Esophagus squamous epithelium (tissue), 5 donors: ENCODE data around the gene NDUFS3. TPM values are rescaled to one million over a fixed set of nuclear protein-coding genes. Genes with fewer than 3 reads are reported as not detected.
"Not testable (repeated sequence)": the region's sequence is repeated elsewhere in the genome, so short reads cannot be mapped to it uniquely, and the experiment has no call there.

Experiments
- DNase-seq: peaks from one replicate; lab custom pipeline; 2025; lab: John Stamatoyannopoulos, UW
- H3K27ac ChIP-seq, 4 donors: fragments of 200-600 bp; sonication (generic); one replicate each; pipeline ENCODE4 v1.5.1; 2016 to 2019; ENCODE audit warnings: mild to moderate bottlenecking in 1 of 4
- H3K27me3 ChIP-seq, 4 donors: fragments of 200-600 bp; sonication (generic); 1 replicate in 3 of 4; 2 replicates in 1 of 4; pipeline versions ENCODE4 v1.5.1 to v1.6.0; 2017 to 2021; ENCODE audit warnings: antibody characterized with exemption in 1 of 4
- H3K36me3 ChIP-seq, 3 donors: fragments of 200-600 bp; sonication (generic); one replicate each; pipeline ENCODE4 v1.5.1; 2016 to 2019
- H3K4me1 ChIP-seq, 3 donors: fragments of 200-600 bp; sonication (generic); one replicate each; pipeline ENCODE4 v1.5.1; 2017 to 2019
- H3K4me3 ChIP-seq, 4 donors: fragments of 200-600 bp; sonication (generic); 1 replicate in 3 of 4; 2 replicates in 1 of 4; pipeline ENCODE4 v1.5.1; 2016 to 2019; ENCODE audit warnings: mild to moderate bottlenecking in 2 of 4, moderate library complexity in 1 of 4
- H3K9me3 ChIP-seq, 3 donors: fragments of 200-600 bp; sonication (generic); one replicate each; pipeline ENCODE4 v1.5.1; 2016 to 2019
- POLR2A ChIP-seq, 4 donors: fragments of 450-650 bp; IDR thresholded peaks; one replicate each; pipeline ENCODE4 v1.6.1; 2017; ENCODE audit warnings: antibody characterized with exemption in 4 of 4, mild to moderate bottlenecking in 4 of 4, moderate library complexity in 3 of 4
- WGBS, 2 donors: methylation state at CpG; one replicate each; pipeline ENCODE4 v1.1.5; 2018; 5-methylcytosine and 5-hydroxymethylcytosine counted together
- intact Hi-C: fragments of 100-400 bp; cut with DNase I; formaldehyde crosslinking; loops from one replicate; pipeline ENCODE4 v1.15.0; 2022
- total RNA-seq, 4 donors: library from RNA; depleted of rRNA; stranded (reverse); fragments of >200 nt; gene quantifications; one replicate each; pipeline ENCODE4 v1.1.0, GENCODE V29; 2016
- TF ChIP-seq, protein P1 (sequence below), 6 experiments: fragments of 450-650 bp in 4 of 6; fragments of 200-600 bp in 2 of 6; sonication (generic) in 2 of 6; IDR thresholded peaks; one replicate each; pipeline ENCODE4 v1.5.1; 2016 to 2019; ENCODE audit warnings: antibody characterized with exemption in 6 of 6, mild to moderate bottlenecking in 4 of 6, moderate library complexity in 4 of 6
- donor health status: DM: yes; HTN: yes; CAD: no.

The NDUFS3 gene
- total RNA-seq, 4 donors from 2014 or later: 65.5 to 89.9 (median 83.6) TPM

DNA sequence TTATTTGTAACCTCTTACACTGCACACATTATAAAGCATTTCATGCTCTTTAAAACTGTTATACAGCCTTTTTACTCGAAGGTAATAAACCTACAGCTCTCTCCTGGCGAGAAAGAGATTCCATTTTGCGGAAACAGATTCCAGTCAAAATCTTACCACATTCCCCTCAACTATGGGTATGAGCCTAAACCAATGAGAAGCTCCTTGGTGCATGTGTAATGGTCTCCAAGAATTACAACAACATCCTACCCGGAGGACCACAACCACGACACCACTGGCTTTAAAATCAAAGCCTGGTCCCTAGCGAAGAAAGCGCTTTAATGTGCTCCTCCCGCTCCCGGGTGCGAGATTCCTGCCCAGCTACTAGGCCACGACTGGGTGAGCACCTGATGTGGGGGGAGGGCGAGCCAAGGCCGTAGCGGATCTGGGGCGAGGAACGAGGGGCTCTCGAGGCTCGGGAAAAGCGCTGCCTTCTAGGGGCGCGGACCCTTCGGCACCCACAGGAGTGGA lies 26.8 kb upstream of the NDUFS3 start:
- no peak for DNase-seq
- 1 to 3% methylated on average over 5 to 7 of the region's 22 CpGs for WGBS, 2 donors
- no peaks in the 10 kb centered on the region for H3K9me3 ChIP-seq
- no peaks in the 10 kb centered on the region for H3K27me3 ChIP-seq
- TF ChIP-seq, protein P1, sequence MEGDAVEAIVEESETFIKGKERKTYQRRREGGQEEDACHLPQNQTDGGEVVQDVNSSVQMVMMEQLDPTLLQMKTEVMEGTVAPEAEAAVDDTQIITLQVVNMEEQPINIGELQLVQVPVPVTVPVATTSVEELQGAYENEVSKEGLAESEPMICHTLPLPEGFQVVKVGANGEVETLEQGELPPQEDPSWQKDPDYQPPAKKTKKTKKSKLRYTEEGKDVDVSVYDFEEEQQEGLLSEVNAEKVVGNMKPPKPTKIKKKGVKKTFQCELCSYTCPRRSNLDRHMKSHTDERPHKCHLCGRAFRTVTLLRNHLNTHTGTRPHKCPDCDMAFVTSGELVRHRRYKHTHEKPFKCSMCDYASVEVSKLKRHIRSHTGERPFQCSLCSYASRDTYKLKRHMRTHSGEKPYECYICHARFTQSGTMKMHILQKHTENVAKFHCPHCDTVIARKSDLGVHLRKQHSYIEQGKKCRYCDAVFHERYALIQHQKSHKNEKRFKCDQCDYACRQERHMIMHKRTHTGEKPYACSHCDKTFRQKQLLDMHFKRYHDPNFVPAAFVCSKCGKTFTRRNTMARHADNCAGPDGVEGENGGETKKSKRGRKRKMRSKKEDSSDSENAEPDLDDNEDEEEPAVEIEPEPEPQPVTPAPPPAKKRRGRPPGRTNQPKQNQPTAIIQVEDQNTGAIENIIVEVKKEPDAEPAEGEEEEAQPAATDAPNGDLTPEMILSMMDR (IDR thresholded peaks at IDR 0.05): no peak
- TF ChIP-seq POLR2A (IDR thresholded peaks at IDR 0.05): no peak
- peak overlapping the region; percentile 94 to 96 (median 96) for H3K27ac ChIP-seq
- peaks cover 0 to 6% (median 0%) of the 10 kb centered on the region in 3 donors for H3K36me3 ChIP-seq
- intact Hi-C loops: no loop called here
- H3K4me3 ChIP-seq: peak overlapping the region; percentile 93 to 96 (median 94)
- peaks cover 27 to 56% (median 39%) of the 10 kb centered on the region in 3 donors for H3K4me1 ChIP-seq

DNA sequence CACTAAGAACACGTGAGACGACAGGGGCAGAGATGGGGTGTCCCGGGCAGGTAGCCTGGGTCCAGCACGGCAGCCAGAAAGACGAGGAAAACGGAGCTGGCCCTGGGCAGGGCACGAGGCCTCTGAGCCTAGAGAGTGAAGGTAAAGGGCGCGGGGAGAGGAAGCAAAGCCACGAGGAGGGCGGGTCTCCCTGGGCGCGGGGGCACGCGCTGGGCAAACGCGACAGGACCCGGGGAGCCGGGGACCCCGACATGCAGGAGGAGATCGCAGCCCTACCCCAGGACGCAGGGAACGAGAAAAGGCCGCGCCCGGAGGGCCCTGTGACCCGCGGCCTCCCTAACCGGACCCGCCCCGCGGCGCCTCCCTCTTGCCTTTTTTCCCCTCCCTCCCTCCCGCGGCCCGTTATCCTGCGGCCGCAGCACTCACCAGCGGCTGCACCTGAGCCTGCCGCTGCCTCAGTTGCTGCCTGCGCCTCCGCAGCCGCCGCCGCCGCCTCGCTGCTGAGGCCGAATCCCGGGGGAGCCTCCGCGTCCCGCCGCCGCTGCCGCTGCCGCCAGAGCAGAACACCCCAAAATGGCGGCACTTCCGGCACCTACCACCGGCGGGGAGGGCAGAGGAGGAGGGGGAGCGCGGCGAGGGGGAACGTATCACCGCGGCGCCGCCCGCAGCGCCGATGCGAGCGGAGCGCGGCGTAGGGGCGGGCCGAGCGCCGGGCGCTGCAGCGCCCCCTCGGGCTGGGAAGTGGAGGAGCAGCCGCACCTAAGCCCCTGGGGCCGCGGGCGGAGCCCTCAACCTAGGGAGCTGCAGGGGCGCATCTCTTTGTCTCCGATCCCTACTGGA lies 26.1 kb upstream of the NDUFS3 start, which contains the start of gene CELF1:
CELF1 (minus strand) TSS at position 567 of the 840 bp plus-strand sequence. CDS start 53,609 bp downstream, outside the sequence.
- peak within 1 kb of the TSS; percentile 94 to 96 (median 96) for H3K27ac ChIP-seq
- DNase-seq: peak; percentile 54
- H3K4me3 ChIP-seq: peak within 1 kb of the TSS; percentile 93 to 96 (median 94)
- intact Hi-C loops: no loop called here
- H3K9me3 ChIP-seq: no peaks in the 10 kb centered on the region
- peaks cover 0 to 6% (median 0%) of the 10 kb centered on the region in 3 donors for H3K36me3 ChIP-seq
- peaks cover 24 to 50% (median 32%) of the 10 kb centered on the region in 3 donors for H3K4me1 ChIP-seq
- TF ChIP-seq, protein P1 (IDR thresholded peaks at IDR 0.05): peak; percentile 81 to 99 (median 93)
- peak in 3 of 4 donors; percentile 38 to 74 (median 44) for TF ChIP-seq POLR2A (IDR thresholded peaks at IDR 0.05)
- 1% methylated on average over 15 to 25 of the region's 89 CpGs for WGBS, 2 donors
- H3K27me3 ChIP-seq: no peaks in the 10 kb centered on the region

DNA sequence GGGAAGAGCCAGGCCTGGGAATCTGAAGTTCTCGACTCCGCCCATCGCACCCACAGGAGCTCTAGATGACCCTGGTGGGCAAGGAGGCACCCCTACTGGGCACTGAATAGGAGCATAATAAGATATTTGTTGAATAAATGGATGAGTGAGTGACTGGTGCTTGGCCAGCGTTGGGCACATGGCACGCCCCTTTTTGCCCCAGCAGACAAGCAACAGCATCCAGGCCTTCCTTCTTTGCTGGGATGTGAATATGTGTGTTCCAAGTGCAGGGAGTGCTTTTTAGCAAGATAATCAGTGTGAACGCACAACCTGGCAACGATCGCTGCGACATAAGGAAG lies 25.5 kb upstream of the NDUFS3 start:
- TF ChIP-seq, protein P1 (IDR thresholded peaks at IDR 0.05): no peak
- TF ChIP-seq POLR2A (IDR thresholded peaks at IDR 0.05): no peak
- intact Hi-C loops: no loop called here
- H3K27me3 ChIP-seq: no peaks in the 10 kb centered on the region
- peak overlapping the region; percentile 93 to 96 (median 94) for H3K4me3 ChIP-seq
- H3K4me1 ChIP-seq: peaks cover 21 to 44% (median 26%) of the 10 kb centered on the region in 3 donors
- no peak for DNase-seq
- H3K27ac ChIP-seq: peak overlapping the region; percentile 94 to 96 (median 96)
- WGBS, 2 donors: 16 to 26% methylated on average over 6 to 7 of the region's 9 CpGs
- no peaks in the 10 kb centered on the region for H3K9me3 ChIP-seq
- H3K36me3 ChIP-seq: peaks cover 0 to 6% (median 0%) of the 10 kb centered on the region in 3 donors

DNA sequence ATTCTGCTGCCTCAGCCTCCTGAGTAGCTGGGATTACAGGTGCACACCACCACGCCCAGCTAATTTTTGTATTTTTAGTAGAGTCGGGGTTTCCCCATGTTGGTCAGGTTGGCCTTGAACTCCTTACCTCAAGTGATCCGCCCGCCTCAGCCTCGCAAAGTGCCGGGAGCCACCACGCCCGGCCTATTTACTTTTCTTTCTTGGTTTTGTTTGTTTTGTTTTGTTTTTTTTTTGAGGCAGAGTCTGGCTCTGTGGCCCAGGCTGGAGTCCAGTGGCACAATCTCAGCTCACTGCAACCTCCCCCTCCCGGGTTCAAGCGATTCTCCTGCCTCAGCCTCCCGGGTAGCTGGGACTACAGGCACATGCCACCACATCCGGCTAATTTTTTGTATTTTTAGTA lies 21.9 kb upstream of the NDUFS3 start:
- H3K4me3 ChIP-seq, H3K27ac ChIP-seq, H3K27me3 ChIP-seq, H3K4me1 ChIP-seq, DNase-seq, intact Hi-C loops, H3K9me3 ChIP-seq, H3K36me3 ChIP-seq: not testable (repeated sequence)
- 76 to 85% methylated on average over 9 to 12 of the region's 12 CpGs for WGBS, 2 donors

DNA sequence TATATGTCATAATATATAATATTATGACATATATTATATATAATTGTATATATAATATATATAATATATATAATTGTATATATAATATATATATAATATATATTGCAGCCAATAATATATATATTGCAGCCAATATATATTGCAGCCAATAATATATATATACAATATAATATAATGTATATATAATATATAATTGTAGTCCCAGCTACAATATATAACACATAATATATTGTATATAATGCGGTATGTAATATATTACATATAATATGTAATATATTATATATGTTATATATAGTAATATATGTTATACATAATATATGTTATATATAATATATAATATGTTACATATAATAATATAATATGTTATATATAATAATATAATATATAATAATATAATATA lies 20.2 kb upstream of the NDUFS3 start:
- 100% methylated on average over 1 of the region's 1 CpG; no CpG with 5 or more reads in 1 of the 2 donors for WGBS, 2 donors

More for the DNA sequence above, 20.2 kb upstream of the NDUFS3 start:
- Histone ChIP-seq H3K36me3 (no peaks in the 10 kb centered on the region), H3K27ac (no peak overlapping the region), H3K4me3 (no peak overlapping the region), H3K9me3 (no peaks in the 10 kb centered on the region), H3K4me1 (peaks cover 0 to 2% (median under 1%) of the 10 kb centered on the region in 3 donors), H3K27me3 (no peaks in the 10 kb centered on the region)
- intact Hi-C loops: no loop called here
- DNase-seq: no peak
- no peak for TF ChIP-seq POLR2A (IDR thresholded peaks at IDR 0.05)
- TF ChIP-seq, protein P1 (IDR thresholded peaks at IDR 0.05): no peak
